Measurements from ENCODE around the gene MARCHF4.
"Not testable (repeated sequence)": the region's sequence is repeated elsewhere in the genome, so short reads cannot be mapped to it uniquely, and the experiment has no call there.

GRCh38 chr2:216384409-216384808 is 12.1 kb upstream of the MARCHF4 start:
- TF ChIP-seq CTCF, EZH2phosphoT487 (IDR thresholded peaks at IDR 0.05; ENCODE audit: low read length): not testable (repeated sequence)
